ENCODE results near the gene ZNF878.
A peak's percentile ranks its signal among the peaks of the same experiment; 100 is the strongest.

The ZNF878 gene

GRCh38 chr19:12035220-12036172 lies 17.3 kb downstream of the ZNF878 start, which contains the start of gene ZNF433:
Gene ZNF433 (minus strand): TSS chr19:12035679. CDS start chr19:12035539, 140 bp downstream.
- peak; percentile 17 to 94 (median 85) for DNase-seq

- DNase-seq = peak in 2 of 58 donors; percentile 0 to 2
Observed at GRCh38 chr19:12034620-12035019, 18.1 kb downstream of the ZNF878 start.

DNA sequence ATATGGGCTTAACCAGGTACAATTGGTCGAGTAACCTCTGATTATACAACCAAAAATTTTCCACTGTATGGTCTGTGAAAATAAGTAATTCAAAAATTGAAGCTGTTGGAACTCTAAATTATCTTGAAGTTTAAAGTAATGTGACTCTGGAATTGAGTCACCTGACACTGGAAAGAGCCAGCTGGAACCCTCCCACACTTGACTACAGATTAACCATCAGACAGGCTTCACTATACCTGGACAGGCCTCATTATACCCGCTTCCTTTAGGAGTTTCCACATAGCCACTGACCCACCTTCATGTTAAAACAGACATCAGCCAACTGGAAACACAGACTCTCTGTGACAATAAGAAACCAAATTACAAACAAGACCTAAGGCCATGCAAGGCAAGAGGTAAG lies 18.6 kb downstream of the ZNF878 start:
- DNase-seq = no peak

GRCh38 chr19:12015753-12016116 lies 37.0 kb downstream of the ZNF878 start:
- no peak for DNase-seq

GRCh38 chr19:12015015-12015752 lies 37.6 kb downstream of the ZNF878 start:
- no peak for DNase-seq

DNA sequence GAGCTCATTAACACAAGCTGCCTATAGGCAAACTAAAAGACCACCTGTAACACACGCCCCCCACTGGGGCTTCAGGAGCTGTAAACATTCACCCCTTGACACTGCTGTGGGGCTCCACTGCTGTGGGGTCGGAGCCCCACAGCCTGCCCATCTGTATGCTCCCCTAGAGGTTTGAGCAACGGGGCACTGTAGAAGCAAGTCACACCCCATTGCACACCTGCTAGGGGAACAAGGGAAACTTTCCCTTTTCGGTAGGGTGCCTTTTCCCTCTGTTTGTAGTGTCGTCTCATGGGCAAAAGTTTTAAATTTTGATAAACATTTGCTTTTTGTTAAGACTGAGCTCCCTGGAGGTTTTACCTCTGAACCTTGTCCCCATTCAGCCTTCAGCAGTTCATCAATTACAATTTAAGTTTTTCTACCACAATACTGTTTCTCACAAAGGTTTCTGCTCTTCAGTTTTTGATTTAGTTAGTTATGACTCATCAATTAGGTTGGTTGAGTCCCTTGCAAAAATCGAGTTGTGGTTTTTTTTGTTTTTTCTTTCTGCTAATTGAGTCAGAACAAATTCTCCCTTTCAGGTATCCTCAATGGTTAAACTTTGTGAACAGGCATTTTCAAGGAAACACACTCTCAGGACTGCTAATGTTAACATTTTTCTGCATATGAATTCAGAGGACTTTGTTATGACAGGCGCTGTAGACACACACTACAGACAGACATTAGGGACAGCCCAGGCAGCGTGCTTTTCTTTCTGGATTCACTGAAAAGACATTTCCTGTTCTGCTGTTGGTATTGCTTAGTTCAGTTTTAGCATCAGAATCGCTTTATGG lies 52.4 kb downstream of the ZNF878 start:
- no peak for DNase-seq

- DNase-seq = no peak
Observed at GRCh38 chr19:11995174-11995573, 57.6 kb downstream of the ZNF878 start.

Data from anterior cingulate cortex (tissue), 58 donors.